Medulla oblongata (tissue), 1 donor: ENCODE measurements around the gene RAB34.
"Not testable (repeated sequence)": the region's sequence is repeated elsewhere in the genome, so short reads cannot be mapped to it uniquely, and the experiment has no call there.

Source experiments
- DNase-seq: peaks from one replicate; pipeline ENCODE4 v3.0.0-alpha.2; 2015; ENCODE audit errors: extremely low spot score

RAB34 gene

GRCh38 chr17:28745786-28746411 is 28.2 kb upstream of the RAB34 start:
- no peak for DNase-seq

DNA sequence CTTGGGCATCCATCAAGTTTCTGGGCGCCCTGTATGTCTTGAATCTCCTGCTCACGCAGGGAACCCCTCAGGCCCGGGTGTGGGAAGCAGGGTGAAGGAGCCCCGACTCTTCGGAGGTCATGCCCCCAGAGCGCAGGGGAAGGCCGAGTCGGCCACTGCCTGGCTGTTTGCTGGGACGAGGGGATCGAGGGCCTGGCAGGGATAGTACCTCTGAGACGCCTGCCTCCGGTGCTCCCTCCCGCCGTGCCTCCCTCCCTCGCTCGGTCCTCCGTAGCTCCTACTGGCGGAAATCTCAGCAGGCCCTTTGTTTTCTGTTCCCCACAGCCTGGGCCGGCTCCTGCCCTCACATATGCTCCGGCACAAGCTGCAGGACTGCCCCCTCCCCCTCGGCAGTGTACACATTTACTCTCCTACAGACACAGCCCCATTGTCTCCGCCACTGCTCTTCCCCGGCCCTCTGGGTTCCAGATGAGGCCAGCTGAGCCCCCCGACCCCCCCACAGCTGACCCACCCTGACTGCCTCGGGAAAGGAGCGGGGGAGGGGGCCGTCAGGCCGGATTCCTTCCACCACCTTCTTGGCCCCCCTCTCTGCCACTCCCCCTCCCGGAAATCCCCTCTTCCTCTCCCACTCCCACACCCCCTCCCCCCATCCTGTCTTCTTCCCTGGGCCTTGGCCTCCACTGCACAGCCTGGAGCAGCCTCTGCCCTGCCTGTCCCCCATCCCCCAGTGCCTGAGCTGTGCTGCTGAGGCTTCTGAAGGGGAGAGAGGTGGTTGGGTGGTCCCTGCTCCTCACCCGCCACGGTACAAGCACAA is 27.5 kb upstream of the RAB34 start:
- DNase-seq = peak; percentile 94

GRCh38 chr17:28744104-28744971 is 26.7 kb upstream of the RAB34 start:
- peak; percentile 60 for DNase-seq

GRCh38 chr17:28743243-28744103 is 25.8 kb upstream of the RAB34 start, which contains the start of gene TRAF4:
Gene TRAF4 (plus strand): TSS chr17:28744011. CDS start chr17:28744113, 102 bp downstream.
- DNase-seq = peak; percentile 89

GRCh38 chr17:28741358-28742349 is 24.0 kb upstream of the RAB34 start:
- peak; percentile 61 for DNase-seq

DNA sequence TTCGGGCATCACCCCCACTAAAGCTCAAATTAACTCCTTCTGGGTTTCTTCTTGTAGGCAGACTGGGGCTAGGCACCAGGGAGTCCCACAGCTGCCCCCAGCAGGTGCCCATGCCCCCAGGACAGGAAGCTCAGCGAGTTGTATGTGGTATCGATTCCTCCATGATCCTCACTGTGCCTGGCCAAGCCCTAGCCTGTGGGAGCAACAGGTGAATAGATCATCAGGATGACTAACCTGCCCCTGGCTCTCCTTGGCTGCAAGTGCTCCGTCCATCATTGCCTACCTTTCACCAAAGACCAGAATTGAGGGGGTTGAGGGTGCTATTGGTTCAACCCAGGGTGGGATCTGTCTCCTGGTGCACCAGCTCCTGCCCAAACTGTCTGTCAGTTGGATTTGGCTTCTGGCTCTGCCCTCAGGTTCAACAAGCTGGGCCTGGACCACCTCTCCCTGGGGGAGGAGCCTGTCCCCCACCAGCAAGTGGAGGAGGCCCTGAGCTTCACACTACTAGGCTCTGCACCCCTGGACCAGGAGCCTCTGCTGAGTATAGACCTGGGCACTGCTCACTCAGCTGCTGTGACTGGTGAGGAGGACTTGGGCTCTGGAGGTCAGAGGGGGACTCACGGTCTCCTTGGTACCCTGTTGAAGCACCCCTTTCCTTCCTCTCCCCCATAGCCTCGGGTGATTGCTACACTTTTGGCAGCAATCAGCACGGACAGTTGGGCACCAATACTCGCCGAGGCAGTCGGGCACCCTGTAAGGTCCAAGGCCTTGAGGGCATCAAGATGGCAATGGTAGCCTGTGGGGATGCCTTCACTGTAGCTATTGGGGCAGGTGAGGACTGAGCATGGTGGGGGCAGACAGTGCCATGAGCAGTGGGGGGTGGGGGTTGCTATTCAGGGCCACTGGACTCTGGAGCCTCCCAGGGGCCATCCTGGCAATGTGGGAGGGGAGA is 23.0 kb upstream of the RAB34 start:
- no peak for DNase-seq

DNA sequence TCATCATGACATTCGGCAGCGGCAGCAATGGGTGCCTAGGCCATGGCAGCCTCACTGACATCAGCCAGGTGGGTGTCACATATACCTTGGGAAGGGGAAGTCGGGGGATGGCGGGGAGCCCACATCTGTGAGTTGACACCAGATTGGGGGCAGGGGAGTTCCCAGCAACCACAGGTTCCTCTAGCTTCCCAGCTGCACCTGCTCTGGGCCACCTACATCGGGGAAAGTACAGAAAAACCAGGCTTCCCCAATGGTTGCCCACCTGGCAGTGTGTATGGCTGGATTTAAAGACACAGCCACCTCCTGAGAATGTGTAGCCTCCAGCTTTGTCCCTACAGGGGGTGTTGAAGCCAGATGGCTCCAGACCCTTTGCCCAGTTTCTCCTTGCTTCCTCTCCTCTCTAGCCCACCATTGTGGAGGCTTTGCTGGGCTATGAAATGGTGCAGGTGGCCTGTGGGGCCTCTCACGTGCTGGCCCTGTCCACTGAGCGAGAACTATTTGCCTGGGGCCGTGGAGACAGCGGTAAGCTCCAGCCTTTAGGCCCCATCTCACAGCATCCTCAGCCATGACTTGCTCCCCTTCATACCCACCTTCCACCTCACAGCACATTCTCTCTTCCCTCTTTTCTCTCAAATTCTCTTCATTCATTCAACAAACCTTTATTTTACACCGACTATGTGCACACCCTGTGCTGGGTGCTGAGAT is 21.2 kb upstream of the RAB34 start:
- DNase-seq = no peak

DNA sequence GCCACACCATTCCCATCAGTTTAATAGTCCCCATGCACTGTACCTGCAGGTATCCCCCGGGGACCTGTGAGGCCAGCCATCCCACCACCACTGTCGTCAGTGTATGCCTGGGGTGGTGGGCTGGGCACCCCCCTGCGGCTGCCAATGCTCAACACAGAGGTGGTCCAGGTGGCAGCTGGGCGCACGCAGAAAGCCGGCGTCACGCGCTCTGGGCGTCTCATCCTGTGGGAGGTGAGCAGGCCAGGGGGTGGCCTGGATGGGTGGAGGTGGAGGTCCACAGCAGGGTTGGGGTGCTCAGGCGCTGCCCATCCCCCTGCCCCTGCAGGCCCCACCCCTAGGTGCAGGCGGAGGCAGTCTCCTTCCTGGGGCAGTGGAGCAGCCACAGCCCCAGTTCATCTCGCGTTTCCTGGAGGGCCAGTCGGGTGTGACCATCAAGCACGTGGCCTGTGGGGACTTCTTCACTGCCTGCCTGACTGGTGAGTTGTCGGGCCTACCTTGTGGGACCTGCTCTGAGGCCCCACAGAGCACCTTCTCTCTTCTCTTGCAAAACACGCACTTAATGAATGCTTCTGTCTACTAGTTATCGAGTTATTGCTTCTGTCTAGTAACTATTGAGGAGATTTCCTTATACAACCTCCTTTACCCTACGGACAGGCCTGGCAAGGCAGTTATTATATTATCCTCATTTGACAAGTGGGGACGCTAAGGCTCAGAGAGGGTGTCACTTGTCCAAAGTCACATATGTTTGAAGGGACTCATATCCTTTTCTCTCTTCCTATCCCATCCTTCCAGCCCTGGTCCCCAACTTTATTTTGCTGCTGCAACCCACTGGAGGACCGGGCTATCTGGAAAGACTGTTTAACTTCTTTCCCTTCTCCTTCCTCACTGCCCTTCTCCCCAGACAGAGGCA is 20.4 kb upstream of the RAB34 start:
- no peak for DNase-seq

- DNase-seq = no peak
These were observed 19.6 kb upstream of the RAB34 start for GRCh38 chr17:28737316-28737715.

- not testable (repeated sequence) for DNase-seq
These were observed 18.5 kb upstream of the RAB34 start for GRCh38 chr17:28735913-28736769.

GRCh38 chr17:28735242-28735722 is 17.6 kb upstream of the RAB34 start:
- DNase-seq = no peak

GRCh38 chr17:28734712-28735241 is 17.1 kb upstream of the RAB34 start:
- no peak for DNase-seq

GRCh38 chr17:28733346-28733745 is 15.7 kb upstream of the RAB34 start:
- no peak for DNase-seq

DNA sequence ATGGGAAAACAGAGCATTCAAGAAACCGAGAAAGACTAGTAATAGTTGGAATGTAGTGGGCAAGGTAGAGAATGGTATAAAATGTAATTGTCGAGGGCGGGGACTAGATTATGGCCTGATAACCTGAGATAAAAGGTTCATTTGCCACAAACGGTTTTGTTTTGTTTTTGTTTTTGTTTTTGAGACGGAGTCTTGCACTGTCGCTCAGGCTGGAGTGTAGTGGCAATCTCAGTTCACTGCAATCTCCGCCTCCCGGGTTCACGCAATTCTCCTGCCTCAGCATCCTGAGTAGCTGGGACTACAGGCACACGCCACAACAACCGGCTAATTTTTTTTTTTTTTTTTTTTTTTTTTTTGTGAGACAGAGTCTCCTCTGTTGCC is 12.3 kb upstream of the RAB34 start:
- no peak for DNase-seq

- DNase-seq = peak; percentile 95
These were observed 10.9 kb upstream of the RAB34 start, which contains the start of gene NEK8 for GRCh38 chr17:28728364-28729200. Gene NEK8 (plus strand): TSS chr17:28728788. CDS start chr17:28728814, 26 bp downstream.
